GM18505 (cell line): ENCODE results near the gene MUCL3.
"Not testable (repeated sequence)": the region's sequence is repeated elsewhere in the genome, so short reads cannot be mapped to it uniquely, and the experiment has no call there.

Experiments
- ATAC-seq: cut with Tn5 transposase; IDR thresholded peaks from one replicate; pipeline ENCODE4 v1.9.1; 2021; ENCODE audit not compliant: unreplicated experiment
- POLR2A ChIP-seq: IDR thresholded peaks from 4 replicates; pipeline ENCODE4 v1.6.1; 2011; ENCODE audit warnings: borderline replicate concordance; ENCODE audit not compliant: insufficient read depth, insufficient read length; ENCODE audit errors: extremely low read depth

The MUCL3 gene

GRCh38 chr6:30940361-30940986 is at the start of gene MUCL3:
Gene MUCL3 (plus strand): TSS chr6:30940973. CDS start chr6:30941000, 27 bp downstream.
- no peak for ATAC-seq
- no peak for TF ChIP-seq POLR2A

GRCh38 chr6:30891450-30891723 is 49.4 kb upstream of the MUCL3 start:
- TF ChIP-seq POLR2A: no peak
- no peak for ATAC-seq

GRCh38 chr6:30891816-30892538 is 48.8 kb upstream of the MUCL3 start:
- TF ChIP-seq POLR2A: no peak
- ATAC-seq: no peak

GRCh38 chr6:30893001-30893591 is 47.7 kb upstream of the MUCL3 start:
- no peak for TF ChIP-seq POLR2A
- no peak for ATAC-seq

- no peak for TF ChIP-seq POLR2A
- ATAC-seq: no peak
Observed at GRCh38 chr6:30893666-30894065, 47.1 kb upstream of the MUCL3 start.

GRCh38 chr6:30894381-30894780 is 46.4 kb upstream of the MUCL3 start:
- no peak for TF ChIP-seq POLR2A
- ATAC-seq: no peak

GRCh38 chr6:30894935-30895334 is 45.8 kb upstream of the MUCL3 start:
- no peak for TF ChIP-seq POLR2A
- ATAC-seq: no peak

GRCh38 chr6:30895343-30895742 is 45.4 kb upstream of the MUCL3 start:
- ATAC-seq: no peak
- no peak for TF ChIP-seq POLR2A

- TF ChIP-seq POLR2A: no peak
- no peak for ATAC-seq
Observed at GRCh38 chr6:30896541-30896940, 44.2 kb upstream of the MUCL3 start.

GRCh38 chr6:30897882-30898281 is 42.9 kb upstream of the MUCL3 start:
- no peak for TF ChIP-seq POLR2A
- no peak for ATAC-seq

- TF ChIP-seq POLR2A: no peak
- no peak for ATAC-seq
Observed at GRCh38 chr6:30898750-30899360, 41.9 kb upstream of the MUCL3 start.

GRCh38 chr6:30900863-30901417 is 39.8 kb upstream of the MUCL3 start:
- ATAC-seq: no peak
- no peak for TF ChIP-seq POLR2A

- TF ChIP-seq POLR2A: no peak
- no peak for ATAC-seq
Observed at GRCh38 chr6:30901436-30901835, 39.3 kb upstream of the MUCL3 start.

- ATAC-seq: not testable (repeated sequence)
Observed at GRCh38 chr6:30902196-30902595, 38.6 kb upstream of the MUCL3 start.
